WTC11 (cell line): ENCODE measurements around the gene PBX4. TPM values are rescaled to one million over a fixed set of nuclear protein-coding genes. Genes with fewer than 3 reads are reported as not detected.

Experiments used
- ATAC-seq: fragments of 200-7000 bp; cut with Tn5 transposase; 2 replicates; pipeline ENCODE4 v1.10.0; 2021; ENCODE audit warnings: mild to moderate bottlenecking, moderate library complexity
- CTCF ChIA-PET: fragments of 300-600 bp; sonication (Branson Sonifier 250); formaldehyde crosslinking; loops from one replicate; lab custom pipeline; 2021; ENCODE audit warnings: antibody characterized with exemption; lab: Charles Lee
- POLR2A ChIA-PET: fragments of 350-600 bp; sonication (Branson Sonifier 250); formaldehyde crosslinking; loops from one replicate; lab custom pipeline; 2021; ENCODE audit warnings: antibody characterized with exemption; lab: Charles Lee
- DNase-seq: peaks from one replicate; pipeline ENCODE4 v3.0.0; 2021; ENCODE audit warnings: low spot score
- H3K27ac Mint-ChIP-seq: 2 replicates; pipeline ENCODE4 v1.8.0; 2021; ENCODE audit warnings: mixed read lengths
- H3K27me3 Mint-ChIP-seq: 2 replicates; pipeline ENCODE4 v1.8.0; 2021; ENCODE audit warnings: low read depth, mild to moderate bottlenecking, moderate library complexity, mixed read lengths
- H3K36me3 Mint-ChIP-seq: 2 replicates; pipeline ENCODE4 v1.8.0; 2021; ENCODE audit warnings: mixed read lengths
- H3K4me1 Mint-ChIP-seq: 2 replicates; pipeline ENCODE4 v1.8.0; 2022; ENCODE audit warnings: mixed read lengths
- H3K4me3 Mint-ChIP-seq: 2 replicates; pipeline ENCODE4 v1.8.0; 2021; ENCODE audit warnings: mild to moderate bottlenecking, moderate library complexity, mixed read lengths
- H3K9me3 Mint-ChIP-seq: 2 replicates; pipeline ENCODE4 v1.8.0; 2021; ENCODE audit warnings: mixed read lengths
- AFF4 ChIP-seq: sonication (generic); formaldehyde crosslinking; IDR thresholded peaks from 2 replicates; pipeline ENCODE4 v1.8.1; 2023; ENCODE audit warnings: mild to moderate bottlenecking, missing genetic modification reagents, borderline replicate concordance
- GRHL2 ChIP-seq: fragments of 250-450 bp; sonication (Bioruptor Pico); IDR thresholded peaks from 2 replicates; pipeline ENCODE4 v1.8.0; 2022; ENCODE audit warnings: mild to moderate bottlenecking, moderate library complexity; ENCODE audit not compliant: insufficient replicate concordance, severe bottlenecking
- HMGXB4 ChIP-seq: sonication (generic); formaldehyde crosslinking; IDR thresholded peaks from 2 replicates; pipeline ENCODE4 v1.8.1; 2023; ENCODE audit warnings: mild to moderate bottlenecking, moderate library complexity, missing genetic modification reagents
- JAZF1 ChIP-seq: fragments of 250-450 bp; sonication (Bioruptor Pico); IDR thresholded peaks from 2 replicates; pipeline ENCODE4 v1.9.0; 2021; ENCODE audit warnings: moderate library complexity, mild to moderate bottlenecking, inconsistent platforms
- SP1 ChIP-seq: sonication (generic); formaldehyde crosslinking; conservative IDR thresholded peaks from 2 replicates; pipeline ENCODE4 v1.8.1; 2022; ENCODE audit warnings: missing genetic modification reagents
- TEAD1 ChIP-seq: sonication (generic); formaldehyde crosslinking; IDR thresholded peaks from 2 replicates; pipeline ENCODE4 v1.8.0; 2022; ENCODE audit warnings: mild to moderate bottlenecking, missing genetic modification reagents
- ZNF121 ChIP-seq: sonication (generic); formaldehyde crosslinking; IDR thresholded peaks from 2 replicates; pipeline ENCODE4 v1.8.0; 2023; ENCODE audit warnings: missing genetic modification reagents
- total RNA-seq: library from RNA; stranded (reverse); gene quantifications from 3 replicates; pipeline ENCODE4 v1.2.3, GENCODE V29; 2021
- TF ChIP-seq, protein P1 (sequence below): sonication (generic); formaldehyde crosslinking; IDR thresholded peaks from 2 replicates; pipeline ENCODE4 v1.8.0; 2022; ENCODE audit warnings: missing genetic modification reagents
- TF ChIP-seq, protein P2 (sequence below): fragments of 200-600 bp; IDR thresholded peaks from 2 replicates; pipeline ENCODE4 v1.8.0; 2022; ENCODE audit warnings: antibody characterized with exemption
- TF ChIP-seq, protein P3 (sequence below): fragments of 250-450 bp; sonication (Bioruptor Pico); IDR thresholded peaks from 2 replicates; pipeline ENCODE4 v2.1.2; 2022; ENCODE audit warnings: mild to moderate bottlenecking, moderate library complexity

The PBX4 gene
- total RNA-seq, 1 experiment from 2014 or later: 3.2 TPM

GRCh38 chr19:19602713-19603324 is 15.7 kb downstream of the PBX4 start:
- no peak for DNase-seq
- no peaks in the 10 kb centered on the region for H3K9me3 Mint-ChIP-seq
- H3K27ac Mint-ChIP-seq: peak overlapping the region; percentile 29
- TF ChIP-seq HMGXB4 (CRISPR knock-in tag) (no peak), AFF4 (CRISPR knock-in tag) (no peak), JAZF1 (no peak)
- TF ChIP-seq, protein P1, sequence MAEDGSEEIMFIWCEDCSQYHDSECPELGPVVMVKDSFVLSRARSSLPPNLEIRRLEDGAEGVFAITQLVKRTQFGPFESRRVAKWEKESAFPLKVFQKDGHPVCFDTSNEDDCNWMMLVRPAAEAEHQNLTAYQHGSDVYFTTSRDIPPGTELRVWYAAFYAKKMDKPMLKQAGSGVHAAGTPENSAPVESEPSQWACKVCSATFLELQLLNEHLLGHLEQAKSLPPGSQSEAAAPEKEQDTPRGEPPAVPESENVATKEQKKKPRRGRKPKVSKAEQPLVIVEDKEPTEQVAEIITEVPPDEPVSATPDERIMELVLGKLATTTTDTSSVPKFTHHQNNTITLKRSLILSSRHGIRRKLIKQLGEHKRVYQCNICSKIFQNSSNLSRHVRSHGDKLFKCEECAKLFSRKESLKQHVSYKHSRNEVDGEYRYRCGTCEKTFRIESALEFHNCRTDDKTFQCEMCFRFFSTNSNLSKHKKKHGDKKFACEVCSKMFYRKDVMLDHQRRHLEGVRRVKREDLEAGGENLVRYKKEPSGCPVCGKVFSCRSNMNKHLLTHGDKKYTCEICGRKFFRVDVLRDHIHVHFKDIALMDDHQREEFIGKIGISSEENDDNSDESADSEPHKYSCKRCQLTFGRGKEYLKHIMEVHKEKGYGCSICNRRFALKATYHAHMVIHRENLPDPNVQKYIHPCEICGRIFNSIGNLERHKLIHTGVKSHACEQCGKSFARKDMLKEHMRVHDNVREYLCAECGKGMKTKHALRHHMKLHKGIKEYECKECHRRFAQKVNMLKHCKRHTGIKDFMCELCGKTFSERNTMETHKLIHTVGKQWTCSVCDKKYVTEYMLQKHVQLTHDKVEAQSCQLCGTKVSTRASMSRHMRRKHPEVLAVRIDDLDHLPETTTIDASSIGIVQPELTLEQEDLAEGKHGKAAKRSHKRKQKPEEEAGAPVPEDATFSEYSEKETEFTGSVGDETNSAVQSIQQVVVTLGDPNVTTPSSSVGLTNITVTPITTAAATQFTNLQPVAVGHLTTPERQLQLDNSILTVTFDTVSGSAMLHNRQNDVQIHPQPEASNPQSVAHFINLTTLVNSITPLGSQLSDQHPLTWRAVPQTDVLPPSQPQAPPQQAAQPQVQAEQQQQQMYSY (CRISPR knock-in tag): peak; percentile 42; the same call in 1 of the 2 replicates
- TF ChIP-seq, protein P2, sequence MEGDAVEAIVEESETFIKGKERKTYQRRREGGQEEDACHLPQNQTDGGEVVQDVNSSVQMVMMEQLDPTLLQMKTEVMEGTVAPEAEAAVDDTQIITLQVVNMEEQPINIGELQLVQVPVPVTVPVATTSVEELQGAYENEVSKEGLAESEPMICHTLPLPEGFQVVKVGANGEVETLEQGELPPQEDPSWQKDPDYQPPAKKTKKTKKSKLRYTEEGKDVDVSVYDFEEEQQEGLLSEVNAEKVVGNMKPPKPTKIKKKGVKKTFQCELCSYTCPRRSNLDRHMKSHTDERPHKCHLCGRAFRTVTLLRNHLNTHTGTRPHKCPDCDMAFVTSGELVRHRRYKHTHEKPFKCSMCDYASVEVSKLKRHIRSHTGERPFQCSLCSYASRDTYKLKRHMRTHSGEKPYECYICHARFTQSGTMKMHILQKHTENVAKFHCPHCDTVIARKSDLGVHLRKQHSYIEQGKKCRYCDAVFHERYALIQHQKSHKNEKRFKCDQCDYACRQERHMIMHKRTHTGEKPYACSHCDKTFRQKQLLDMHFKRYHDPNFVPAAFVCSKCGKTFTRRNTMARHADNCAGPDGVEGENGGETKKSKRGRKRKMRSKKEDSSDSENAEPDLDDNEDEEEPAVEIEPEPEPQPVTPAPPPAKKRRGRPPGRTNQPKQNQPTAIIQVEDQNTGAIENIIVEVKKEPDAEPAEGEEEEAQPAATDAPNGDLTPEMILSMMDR: no peak
- ATAC-seq: peak; percentile 53
- H3K27me3 Mint-ChIP-seq: no peaks in the 10 kb centered on the region
- no peaks in the 10 kb centered on the region for H3K36me3 Mint-ChIP-seq
- H3K4me3 Mint-ChIP-seq: no peak overlapping the region
- POLR2A ChIA-PET: no interaction called here
- CTCF ChIA-PET: interaction anchor here (0.6 to 2.5 kb wide), 9 partner anchors 35 to 130 kb away, joined by 3 to 10 read pairs (median 5); partner anchors contain the start of genes ATP13A1 and ZNF14
- H3K4me1 Mint-ChIP-seq: peaks cover 23% of the 10 kb centered on the region

GRCh38 chr19:19602136-19602712 is 16.3 kb downstream of the PBX4 start:
- no peak for DNase-seq
- peaks cover 23% of the 10 kb centered on the region for H3K4me1 Mint-ChIP-seq
- ChIA-PET POLR2A (no interaction called here), CTCF (interaction anchor here (0.6 to 2.5 kb wide), 9 partner anchors 35 to 131 kb away, joined by 3 to 10 read pairs (median 5); partner anchors contain the start of genes ATP13A1 and ZNF14)
- H3K9me3 Mint-ChIP-seq: no peaks in the 10 kb centered on the region
- H3K36me3 Mint-ChIP-seq: no peaks in the 10 kb centered on the region
- no peak overlapping the region for H3K4me3 Mint-ChIP-seq
- no peak overlapping the region for H3K27ac Mint-ChIP-seq
- ATAC-seq: no peak
- no peaks in the 10 kb centered on the region for H3K27me3 Mint-ChIP-seq
- no peak for TF ChIP-seq TEAD1
- no peak for TF ChIP-seq SP1
- TF ChIP-seq ZNF121 (CRISPR knock-in tag): peak; percentile 74; the same call in 1 of the 2 replicates
- no peak for TF ChIP-seq GRHL2 (CRISPR knock-in tag)
- TF ChIP-seq, protein P3, sequence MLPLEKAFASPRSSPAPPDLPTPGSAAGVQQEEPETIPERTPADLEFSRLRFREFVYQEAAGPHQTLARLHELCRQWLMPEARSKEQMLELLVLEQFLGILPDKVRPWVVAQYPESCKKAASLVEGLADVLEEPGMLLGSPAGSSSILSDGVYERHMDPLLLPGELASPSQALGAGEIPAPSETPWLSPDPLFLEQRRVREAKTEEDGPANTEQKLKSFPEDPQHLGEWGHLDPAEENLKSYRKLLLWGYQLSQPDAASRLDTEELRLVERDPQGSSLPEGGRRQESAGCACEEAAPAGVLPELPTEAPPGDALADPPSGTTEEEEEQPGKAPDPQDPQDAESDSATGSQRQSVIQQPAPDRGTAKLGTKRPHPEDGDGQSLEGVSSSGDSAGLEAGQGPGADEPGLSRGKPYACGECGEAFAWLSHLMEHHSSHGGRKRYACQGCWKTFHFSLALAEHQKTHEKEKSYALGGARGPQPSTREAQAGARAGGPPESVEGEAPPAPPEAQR (CRISPR knock-in tag): no peak
